ENCODE data around the gene DHRSX.

The DHRSX gene

DNA sequence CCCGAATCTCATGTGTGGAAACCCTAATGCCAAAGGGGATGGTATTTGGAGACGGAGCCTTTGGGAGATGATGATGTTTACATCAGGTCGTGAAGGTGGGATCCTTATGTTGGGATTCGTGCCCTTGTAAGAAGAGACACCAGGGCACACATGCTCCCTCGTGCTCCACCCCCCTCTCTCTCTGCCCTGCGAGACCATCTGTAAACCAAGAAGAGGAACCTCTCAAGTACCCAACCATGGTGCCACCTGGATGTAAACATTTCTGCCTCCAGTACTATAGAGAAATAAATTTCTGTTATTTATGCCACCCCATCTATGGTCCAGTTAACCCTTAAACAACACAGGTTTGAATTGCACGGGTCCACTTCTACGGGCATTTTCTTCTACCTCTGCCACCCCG, 179.4 kb downstream of the DHRSX start:
- Histone ChIP-seq H3K27ac (ENCODE audit: poor library complexity, severe bottlenecking) (no peak overlapping the region), H3K27me3 (ENCODE audit: insufficient read depth, poor library complexity, severe bottlenecking) (no peaks in the 10 kb centered on the region), H3K9me3 (ENCODE audit: severe bottlenecking) (no peaks in the 10 kb centered on the region), H3K4me3 (ENCODE audit: severe bottlenecking) (no peak overlapping the region), H3K4me1 (ENCODE audit: insufficient read depth, poor library complexity, severe bottlenecking) (no peaks in the 10 kb centered on the region), H3K36me3 (ENCODE audit: low read depth) (no peaks in the 10 kb centered on the region)
- no peak for DNase-seq (ENCODE audit: low spot score)
- TF ChIP-seq, protein P1, sequence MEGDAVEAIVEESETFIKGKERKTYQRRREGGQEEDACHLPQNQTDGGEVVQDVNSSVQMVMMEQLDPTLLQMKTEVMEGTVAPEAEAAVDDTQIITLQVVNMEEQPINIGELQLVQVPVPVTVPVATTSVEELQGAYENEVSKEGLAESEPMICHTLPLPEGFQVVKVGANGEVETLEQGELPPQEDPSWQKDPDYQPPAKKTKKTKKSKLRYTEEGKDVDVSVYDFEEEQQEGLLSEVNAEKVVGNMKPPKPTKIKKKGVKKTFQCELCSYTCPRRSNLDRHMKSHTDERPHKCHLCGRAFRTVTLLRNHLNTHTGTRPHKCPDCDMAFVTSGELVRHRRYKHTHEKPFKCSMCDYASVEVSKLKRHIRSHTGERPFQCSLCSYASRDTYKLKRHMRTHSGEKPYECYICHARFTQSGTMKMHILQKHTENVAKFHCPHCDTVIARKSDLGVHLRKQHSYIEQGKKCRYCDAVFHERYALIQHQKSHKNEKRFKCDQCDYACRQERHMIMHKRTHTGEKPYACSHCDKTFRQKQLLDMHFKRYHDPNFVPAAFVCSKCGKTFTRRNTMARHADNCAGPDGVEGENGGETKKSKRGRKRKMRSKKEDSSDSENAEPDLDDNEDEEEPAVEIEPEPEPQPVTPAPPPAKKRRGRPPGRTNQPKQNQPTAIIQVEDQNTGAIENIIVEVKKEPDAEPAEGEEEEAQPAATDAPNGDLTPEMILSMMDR (IDR thresholded peaks at IDR 0.05; ENCODE audit: poor library complexity, severe bottlenecking), result no peak
- ATAC-seq (ENCODE audit: low read depth), result no peak

GRCh38 chrX:2320580-2321327, 180.0 kb downstream of the DHRSX start:
- H3K4me3 ChIP-seq (ENCODE audit: severe bottlenecking), result no peak overlapping the region
- no peaks in the 10 kb centered on the region for H3K4me1 ChIP-seq (ENCODE audit: insufficient read depth, poor library complexity, severe bottlenecking)
- no peaks in the 10 kb centered on the region for H3K36me3 ChIP-seq (ENCODE audit: low read depth)
- H3K27ac ChIP-seq (ENCODE audit: poor library complexity, severe bottlenecking), result no peak overlapping the region
- TF ChIP-seq, protein P1 (IDR thresholded peaks at IDR 0.05; ENCODE audit: poor library complexity, severe bottlenecking), result no peak
- no peaks in the 10 kb centered on the region for H3K9me3 ChIP-seq (ENCODE audit: severe bottlenecking)
- no peak; the same call in 2 of the 3 replicates for ATAC-seq (ENCODE audit: low read depth)
- no peaks in the 10 kb centered on the region for H3K27me3 ChIP-seq (ENCODE audit: insufficient read depth, poor library complexity, severe bottlenecking)
- DNase-seq (ENCODE audit: low spot score), result no peak

DNA sequence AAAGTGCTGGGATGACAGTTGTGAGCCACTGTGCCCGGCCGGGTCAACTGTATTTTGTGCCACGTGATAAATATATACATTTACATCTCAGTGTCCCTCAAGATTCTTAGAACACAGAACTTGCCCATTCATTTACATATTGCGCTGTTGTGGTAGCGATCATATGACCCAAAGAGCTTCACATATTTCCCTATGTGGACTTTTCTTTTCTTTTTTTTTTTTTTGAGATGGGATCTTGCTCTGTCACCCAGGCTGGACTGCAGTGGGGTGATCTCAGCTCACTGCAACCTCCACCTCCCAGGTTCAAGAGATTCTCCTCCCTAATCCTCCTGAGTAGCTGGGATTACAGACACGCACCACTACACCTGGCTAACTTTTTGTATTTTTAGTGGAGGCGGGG, 180.7 kb downstream of the DHRSX start:
- Histone ChIP-seq H3K27me3 (ENCODE audit: insufficient read depth, poor library complexity, severe bottlenecking) (no peaks in the 10 kb centered on the region), H3K27ac (ENCODE audit: poor library complexity, severe bottlenecking) (no peak overlapping the region), H3K4me3 (ENCODE audit: severe bottlenecking) (no peak overlapping the region), H3K36me3 (ENCODE audit: low read depth) (no peaks in the 10 kb centered on the region), H3K9me3 (ENCODE audit: severe bottlenecking) (no peaks in the 10 kb centered on the region), H3K4me1 (ENCODE audit: insufficient read depth, poor library complexity, severe bottlenecking) (no peaks in the 10 kb centered on the region)
- DNase-seq (ENCODE audit: low spot score) (no peak), ATAC-seq (ENCODE audit: low read depth) (no peak)
- TF ChIP-seq, protein P1 (IDR thresholded peaks at IDR 0.05; ENCODE audit: poor library complexity, severe bottlenecking), result no peak

DNA sequence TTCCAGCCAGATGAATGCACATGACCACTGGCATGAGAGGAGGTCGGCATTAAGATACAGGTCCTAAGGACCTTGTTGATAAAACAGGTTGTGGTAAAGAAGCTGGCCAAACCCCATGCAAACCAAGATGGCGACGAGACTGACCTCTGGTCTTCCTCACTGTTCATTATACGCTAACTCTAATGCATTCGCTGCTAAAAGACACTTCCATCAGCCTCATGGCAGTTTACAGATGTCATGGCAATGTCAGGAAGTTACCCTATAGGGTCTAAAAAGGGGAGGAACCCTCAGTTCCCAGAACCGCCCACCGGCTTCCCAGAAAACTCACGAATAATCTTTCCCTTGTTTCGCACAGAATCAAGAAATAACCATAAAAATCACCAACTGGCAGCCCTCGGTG, 182.4 kb downstream of the DHRSX start:
- ATAC-seq (ENCODE audit: low read depth) (no peak), DNase-seq (ENCODE audit: low spot score) (no peak)
- TF ChIP-seq, protein P1 (IDR thresholded peaks at IDR 0.05; ENCODE audit: poor library complexity, severe bottlenecking), result no peak
- Histone ChIP-seq H3K36me3 (ENCODE audit: low read depth) (no peaks in the 10 kb centered on the region), H3K27ac (ENCODE audit: poor library complexity, severe bottlenecking) (no peak overlapping the region), H3K4me1 (ENCODE audit: insufficient read depth, poor library complexity, severe bottlenecking) (no peaks in the 10 kb centered on the region), H3K27me3 (ENCODE audit: insufficient read depth, poor library complexity, severe bottlenecking) (no peaks in the 10 kb centered on the region), H3K4me3 (ENCODE audit: severe bottlenecking) (no peak overlapping the region), H3K9me3 (ENCODE audit: severe bottlenecking) (no peaks in the 10 kb centered on the region)

GRCh38 chrX:2317527-2318055, 183.2 kb downstream of the DHRSX start:
- Histone ChIP-seq H3K4me3 (ENCODE audit: severe bottlenecking) (no peak overlapping the region), H3K27me3 (ENCODE audit: insufficient read depth, poor library complexity, severe bottlenecking) (no peaks in the 10 kb centered on the region), H3K9me3 (ENCODE audit: severe bottlenecking) (no peaks in the 10 kb centered on the region), H3K27ac (ENCODE audit: poor library complexity, severe bottlenecking) (no peak overlapping the region), H3K4me1 (ENCODE audit: insufficient read depth, poor library complexity, severe bottlenecking) (no peaks in the 10 kb centered on the region), H3K36me3 (ENCODE audit: low read depth) (no peaks in the 10 kb centered on the region)
- DNase-seq (ENCODE audit: low spot score) (no peak), ATAC-seq (ENCODE audit: low read depth) (no peak)
- TF ChIP-seq, protein P1 (IDR thresholded peaks at IDR 0.05; ENCODE audit: poor library complexity, severe bottlenecking), result no peak

All from RWPE2 (cell line).